Fibroblast of the conjunctiva (primary cell): ENCODE measurements around the gene KCNAB2.

ENCODE experiments used
- DNase-seq: peaks from one replicate; pipeline ENCODE4 v3.0.0-alpha.2; 2010; ENCODE audit warnings: low read depth

KCNAB2 gene

DNA sequence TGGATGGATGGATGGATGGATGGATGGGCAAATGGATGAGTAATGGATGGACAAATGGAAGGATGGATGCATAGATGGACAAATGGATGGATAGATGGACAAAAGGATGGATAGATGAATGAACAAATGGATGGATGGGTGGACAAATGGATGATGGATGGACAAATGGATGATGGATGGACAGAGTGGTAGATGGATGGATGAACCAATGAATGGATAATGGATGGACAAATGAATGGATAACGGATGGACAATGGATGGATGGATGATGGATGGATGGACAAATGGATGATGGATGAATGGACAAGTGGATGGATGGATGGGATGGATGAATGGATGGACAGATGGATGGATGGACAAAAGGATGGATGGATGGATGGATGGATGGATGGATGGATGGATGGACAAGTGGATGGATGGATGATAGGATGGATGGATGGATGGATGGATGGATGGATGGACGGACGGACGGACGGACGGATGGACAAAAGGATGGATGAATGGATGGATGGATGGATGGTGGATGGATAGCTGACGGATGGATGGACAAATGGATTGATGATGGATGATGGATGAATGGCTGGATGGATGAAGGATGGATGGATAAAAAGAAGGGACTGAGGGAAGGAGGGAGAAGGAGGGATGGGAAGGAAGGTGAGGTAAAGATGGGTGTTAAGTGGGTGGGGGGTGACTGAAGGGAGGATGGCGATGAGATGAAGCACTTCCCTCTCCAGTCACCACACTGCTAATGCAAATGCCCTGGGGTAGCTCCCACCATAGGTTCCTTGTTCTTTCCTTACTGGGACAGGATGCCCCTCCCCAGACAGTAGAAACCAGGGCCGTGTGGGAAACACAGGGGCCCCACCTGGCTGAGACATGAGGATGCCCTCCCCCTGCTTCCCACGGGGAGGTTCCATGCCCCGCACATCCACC is 104.6 kb downstream of the KCNAB2 start:
- no peak for DNase-seq
